ENCODE data around the gene BARHL1.

The BARHL1 gene

GRCh38 chr9:132546148-132547051, 36.0 kb upstream of the BARHL1 start:
- no peak overlapping the region for H3K4ac ChIP-seq (ENCODE audit: low read depth, low read length)
- no peak overlapping the region for H2AK5ac ChIP-seq (ENCODE audit: low read length)
- H3K18ac ChIP-seq (ENCODE audit: low read length) = no peak overlapping the region
- no CpG with 5 or more reads among the region's 27 CpGs for WGBS (ENCODE audit: extremely low coverage, insufficient coverage, low lambda C conversion rate)
- H2BK5ac ChIP-seq (ENCODE audit: low read length) = no peak overlapping the region
- H3K27me3 ChIP-seq (ENCODE audit: insufficient read depth, low read length, poor library complexity) = no peaks in the 10 kb centered on the region
- H2BK120ac ChIP-seq (ENCODE audit: low read depth, low read length) = no peak overlapping the region
- DNase-seq = peak; percentile 60
- H3K56ac ChIP-seq (ENCODE audit: low read length) = peak overlapping the region; percentile 45
- H2BK15ac ChIP-seq (replicated peaks; ENCODE audit: low read depth) = no peak overlapping the region
- H3K4me1 ChIP-seq (ENCODE audit: control insufficient read depth, low read depth, low read length) = no peaks in the 10 kb centered on the region
- H3K4me2 ChIP-seq (ENCODE audit: low read length) = peak overlapping the region; percentile 21
- no peak overlapping the region for H3K23ac ChIP-seq (ENCODE audit: low read length)
- H4K8ac ChIP-seq (ENCODE audit: low read depth, low read length) = no peak overlapping the region
- H3K79me1 ChIP-seq (ENCODE audit: low read length) = no peaks in the 10 kb centered on the region
- H3K36me3 ChIP-seq (ENCODE audit: control insufficient read depth, insufficient read depth, low read length) = no peaks in the 10 kb centered on the region
- H3K27ac ChIP-seq (ENCODE audit: low read depth, low read length) = no peak overlapping the region
- no peak overlapping the region for H4K5ac ChIP-seq (ENCODE audit: low read length)
- H3K79me2 ChIP-seq (ENCODE audit: control insufficient read depth, insufficient read depth, low read length) = no peaks in the 10 kb centered on the region
- H3K9ac ChIP-seq (ENCODE audit: low read length) = peak overlapping the region; percentile 49
- no peak overlapping the region for H3K4me3 ChIP-seq (ENCODE audit: low read length)

- H3K79me1 ChIP-seq (ENCODE audit: low read length) = no peaks in the 10 kb centered on the region
- WGBS (ENCODE audit: extremely low coverage, insufficient coverage, low lambda C conversion rate) = no CpG with 5 or more reads among the region's 7 CpGs
- no peak overlapping the region for H3K56ac ChIP-seq (ENCODE audit: low read length)
- no peak overlapping the region for H4K8ac ChIP-seq (ENCODE audit: low read depth, low read length)
- no peak overlapping the region for H4K5ac ChIP-seq (ENCODE audit: low read length)
- no peaks in the 10 kb centered on the region for H3K36me3 ChIP-seq (ENCODE audit: control insufficient read depth, insufficient read depth, low read length)
- H2AK5ac ChIP-seq (ENCODE audit: low read length) = no peak overlapping the region
- no peak overlapping the region for H3K23ac ChIP-seq (ENCODE audit: low read length)
- no peak overlapping the region for H2BK15ac ChIP-seq (replicated peaks; ENCODE audit: low read depth)
- no peak overlapping the region for H3K4me2 ChIP-seq (ENCODE audit: low read length)
- no peaks in the 10 kb centered on the region for H3K79me2 ChIP-seq (ENCODE audit: control insufficient read depth, insufficient read depth, low read length)
- no peak overlapping the region for H2BK5ac ChIP-seq (ENCODE audit: low read length)
- no peak overlapping the region for H2BK120ac ChIP-seq (ENCODE audit: low read depth, low read length)
- H3K27me3 ChIP-seq (ENCODE audit: insufficient read depth, low read length, poor library complexity) = no peaks in the 10 kb centered on the region
- H3K4me1 ChIP-seq (ENCODE audit: control insufficient read depth, low read depth, low read length) = no peaks in the 10 kb centered on the region
- no peak overlapping the region for H3K27ac ChIP-seq (ENCODE audit: low read depth, low read length)
- no peak overlapping the region for H3K4me3 ChIP-seq (ENCODE audit: low read length)
- no peak overlapping the region for H3K9ac ChIP-seq (ENCODE audit: low read length)
- no peak overlapping the region for H3K18ac ChIP-seq (ENCODE audit: low read length)
- no peak overlapping the region for H3K4ac ChIP-seq (ENCODE audit: low read depth, low read length)
- DNase-seq = no peak
These were observed 35.4 kb upstream of the BARHL1 start for GRCh38 chr9:132547052-132547431.

- Histone ChIP-seq H3K56ac (ENCODE audit: low read length) (no peak overlapping the region), H3K79me1 (ENCODE audit: low read length) (no peaks in the 10 kb centered on the region), H3K18ac (ENCODE audit: low read length) (no peak overlapping the region), H4K5ac (ENCODE audit: low read length) (no peak overlapping the region), H3K4me1 (ENCODE audit: control insufficient read depth, low read depth, low read length) (no peaks in the 10 kb centered on the region), H3K23ac (ENCODE audit: low read length) (no peak overlapping the region), H3K27me3 (ENCODE audit: insufficient read depth, low read length, poor library complexity) (no peaks in the 10 kb centered on the region), H2AK5ac (ENCODE audit: low read length) (no peak overlapping the region), H4K8ac (ENCODE audit: low read depth, low read length) (no peak overlapping the region), H3K4me2 (ENCODE audit: low read length) (no peak overlapping the region), H3K36me3 (ENCODE audit: control insufficient read depth, insufficient read depth, low read length) (no peaks in the 10 kb centered on the region), H3K4ac (ENCODE audit: low read depth, low read length) (no peak overlapping the region), H3K4me3 (ENCODE audit: low read length) (no peak overlapping the region), H3K79me2 (ENCODE audit: control insufficient read depth, insufficient read depth, low read length) (no peaks in the 10 kb centered on the region), H3K9ac (ENCODE audit: low read length) (no peak overlapping the region), H3K27ac (ENCODE audit: low read depth, low read length) (no peak overlapping the region), H2BK15ac (replicated peaks; ENCODE audit: low read depth) (no peak overlapping the region), H2BK5ac (ENCODE audit: low read length) (no peak overlapping the region), H2BK120ac (ENCODE audit: low read depth, low read length) (no peak overlapping the region)
- DNase-seq = no peak
- no CpG with 5 or more reads among the region's 13 CpGs for WGBS (ENCODE audit: extremely low coverage, insufficient coverage, low lambda C conversion rate)
These were observed 35.0 kb upstream of the BARHL1 start for GRCh38 chr9:132547436-132547835.

GRCh38 chr9:132547976-132548730, 34.3 kb upstream of the BARHL1 start:
- H3K36me3 ChIP-seq (ENCODE audit: control insufficient read depth, insufficient read depth, low read length) = no peaks in the 10 kb centered on the region
- H3K56ac ChIP-seq (ENCODE audit: low read length) = no peak overlapping the region
- H2BK15ac ChIP-seq (replicated peaks; ENCODE audit: low read depth) = no peak overlapping the region
- H3K4ac ChIP-seq (ENCODE audit: low read depth, low read length) = no peak overlapping the region
- no peak overlapping the region for H3K18ac ChIP-seq (ENCODE audit: low read length)
- no peak overlapping the region for H2AK5ac ChIP-seq (ENCODE audit: low read length)
- H4K5ac ChIP-seq (ENCODE audit: low read length) = no peak overlapping the region
- H3K9ac ChIP-seq (ENCODE audit: low read length) = no peak overlapping the region
- no peaks in the 10 kb centered on the region for H3K79me1 ChIP-seq (ENCODE audit: low read length)
- no peak overlapping the region for H2BK5ac ChIP-seq (ENCODE audit: low read length)
- DNase-seq = no peak
- no peak overlapping the region for H3K23ac ChIP-seq (ENCODE audit: low read length)
- H3K27me3 ChIP-seq (ENCODE audit: insufficient read depth, low read length, poor library complexity) = no peaks in the 10 kb centered on the region
- no peak overlapping the region for H3K4me3 ChIP-seq (ENCODE audit: low read length)
- H3K79me2 ChIP-seq (ENCODE audit: control insufficient read depth, insufficient read depth, low read length) = no peaks in the 10 kb centered on the region
- no peak overlapping the region for H4K8ac ChIP-seq (ENCODE audit: low read depth, low read length)
- H2BK120ac ChIP-seq (ENCODE audit: low read depth, low read length) = no peak overlapping the region
- no peaks in the 10 kb centered on the region for H3K4me1 ChIP-seq (ENCODE audit: control insufficient read depth, low read depth, low read length)
- H3K27ac ChIP-seq (ENCODE audit: low read depth, low read length) = no peak overlapping the region
- H3K4me2 ChIP-seq (ENCODE audit: low read length) = no peak overlapping the region
- WGBS (ENCODE audit: extremely low coverage, insufficient coverage, low lambda C conversion rate) = no CpG with 5 or more reads among the region's 21 CpGs

- no peak overlapping the region for H2BK120ac ChIP-seq (ENCODE audit: low read depth, low read length)
- peak; percentile 63 for DNase-seq
- WGBS (ENCODE audit: extremely low coverage, insufficient coverage, low lambda C conversion rate) = no CpG with 5 or more reads among the region's 17 CpGs
- H2AK5ac ChIP-seq (ENCODE audit: low read length) = no peak overlapping the region
- no peak overlapping the region for H3K4me2 ChIP-seq (ENCODE audit: low read length)
- no peak overlapping the region for H3K23ac ChIP-seq (ENCODE audit: low read length)
- H4K5ac ChIP-seq (ENCODE audit: low read length) = no peak overlapping the region
- no peak overlapping the region for H4K8ac ChIP-seq (ENCODE audit: low read depth, low read length)
- H3K27me3 ChIP-seq (ENCODE audit: insufficient read depth, low read length, poor library complexity) = no peaks in the 10 kb centered on the region
- H3K18ac ChIP-seq (ENCODE audit: low read length) = no peak overlapping the region
- H2BK5ac ChIP-seq (ENCODE audit: low read length) = no peak overlapping the region
- H3K4me3 ChIP-seq (ENCODE audit: low read length) = no peak overlapping the region
- H2BK15ac ChIP-seq (replicated peaks; ENCODE audit: low read depth) = no peak overlapping the region
- no peak overlapping the region for H3K27ac ChIP-seq (ENCODE audit: low read depth, low read length)
- no peaks in the 10 kb centered on the region for H3K79me1 ChIP-seq (ENCODE audit: low read length)
- no peaks in the 10 kb centered on the region for H3K4me1 ChIP-seq (ENCODE audit: control insufficient read depth, low read depth, low read length)
- H3K56ac ChIP-seq (ENCODE audit: low read length) = no peak overlapping the region
- H3K79me2 ChIP-seq (ENCODE audit: control insufficient read depth, insufficient read depth, low read length) = no peaks in the 10 kb centered on the region
- no peak overlapping the region for H3K4ac ChIP-seq (ENCODE audit: low read depth, low read length)
- no peak overlapping the region for H3K9ac ChIP-seq (ENCODE audit: low read length)
- no peaks in the 10 kb centered on the region for H3K36me3 ChIP-seq (ENCODE audit: control insufficient read depth, insufficient read depth, low read length)
These were observed 33.4 kb upstream of the BARHL1 start for GRCh38 chr9:132548751-132549640.

Data from mesendoderm (in vitro differentiated cells).